ENCODE results near the gene CCDC184. TPM values are rescaled to one million over a fixed set of nuclear protein-coding genes. Genes with fewer than 3 reads are reported as not detected.

Gene CCDC184
- total RNA-seq, 1 experiment from 2014 or later = not detected

GRCh38 chr12:48182631-48183030, 813 bp upstream of the CCDC184 start:
- Histone ChIP-seq H3K4me2 (no peak overlapping the region), H3K79me2 (ENCODE audit: low read depth) (no peaks in the 10 kb centered on the region), H3K9me2 (ENCODE audit: insufficient read depth) (no peaks in the 10 kb centered on the region), H3K4me3 (no peak overlapping the region), H3F3A (ENCODE audit: insufficient read depth, low read depth) (no peaks in the 10 kb centered on the region), H4K20me1 (ENCODE audit: insufficient read depth) (no peaks in the 10 kb centered on the region), H2AFZ (no peak overlapping the region), H3K27ac (no peak overlapping the region), H3K4me1 (replicated peaks; ENCODE audit: insufficient read depth) (no peaks in the 10 kb centered on the region), H3K36me3 (ENCODE audit: low read depth) (no peaks in the 10 kb centered on the region), H3K9me3 (ENCODE audit: insufficient read depth, low read depth) (no peaks in the 10 kb centered on the region), H3K27me3 (ENCODE audit: insufficient read depth, low read depth) (peaks cover 20% of the 10 kb centered on the region)
- no TSS peak for BruUV-seq (replicated peaks)
- intact Hi-C loops (cut with micrococcal nuclease; ENCODE audit: unreplicated experiment) = loop anchor here (10.0 kb wide), 1 partner anchor 432 kb away; no protein-coding TSS in a partner anchor
- POLR2A ChIA-PET (ENCODE audit: unreplicated experiment) = no interaction called here
- CTCF ChIA-PET = no interaction called here
- TF ChIP-seq EZH2 (IDR thresholded peaks at IDR 0.05; ENCODE audit: low read depth) (no peak), CTCF (conservative IDR thresholded peaks at IDR 0.05) (no peak)
- no peak for DNase-seq

- H3K79me2 ChIP-seq (ENCODE audit: low read depth) = no peaks in the 10 kb centered on the region
- no peak overlapping the region for H3K4me3 ChIP-seq
- H2AFZ ChIP-seq = no peak overlapping the region
- no peaks in the 10 kb centered on the region for H3K4me1 ChIP-seq (replicated peaks; ENCODE audit: insufficient read depth)
- DNase-seq = no peak
- H3K36me3 ChIP-seq (ENCODE audit: low read depth) = no peaks in the 10 kb centered on the region
- H3K9me2 ChIP-seq (ENCODE audit: insufficient read depth) = no peaks in the 10 kb centered on the region
- no peaks in the 10 kb centered on the region for H3F3A ChIP-seq (ENCODE audit: insufficient read depth, low read depth)
- H3K4me2 ChIP-seq = no peak overlapping the region
- POLR2A ChIA-PET (ENCODE audit: unreplicated experiment) = no interaction called here
- no peak for TF ChIP-seq CTCF (conservative IDR thresholded peaks at IDR 0.05)
- no peak for TF ChIP-seq EZH2 (IDR thresholded peaks at IDR 0.05; ENCODE audit: low read depth)
- intact Hi-C loops (cut with micrococcal nuclease; ENCODE audit: unreplicated experiment) = loop anchor here (10.0 kb wide), 1 partner anchor 431 kb away; no protein-coding TSS in a partner anchor
- no peak overlapping the region for H3K27ac ChIP-seq
- CTCF ChIA-PET = no interaction called here
- no peaks in the 10 kb centered on the region for H3K9me3 ChIP-seq (ENCODE audit: insufficient read depth, low read depth)
- BruUV-seq (replicated peaks) = no TSS peak
- H3K27me3 ChIP-seq (ENCODE audit: insufficient read depth, low read depth) = peaks cover 16% of the 10 kb centered on the region; the same call in 1 of the 2 replicates
- H4K20me1 ChIP-seq (ENCODE audit: insufficient read depth) = no peaks in the 10 kb centered on the region
Observed at GRCh38 chr12:48183876-48184548, 568 bp downstream of the CCDC184 start.

GRCh38 chr12:48184549-48184922, 1.1 kb downstream of the CCDC184 start:
- no peak for DNase-seq
- H4K20me1 ChIP-seq (ENCODE audit: insufficient read depth) = no peaks in the 10 kb centered on the region
- H3K9me2 ChIP-seq (ENCODE audit: insufficient read depth) = no peaks in the 10 kb centered on the region
- H3K4me2 ChIP-seq = no peak overlapping the region
- no peaks in the 10 kb centered on the region for H3K36me3 ChIP-seq (ENCODE audit: low read depth)
- no peak overlapping the region for H2AFZ ChIP-seq
- TF ChIP-seq CTCF (conservative IDR thresholded peaks at IDR 0.05) (no peak), EZH2 (IDR thresholded peaks at IDR 0.05; ENCODE audit: low read depth) (no peak)
- H3K27ac ChIP-seq = no peak overlapping the region
- POLR2A ChIA-PET (ENCODE audit: unreplicated experiment) = no interaction called here
- no peaks in the 10 kb centered on the region for H3K9me3 ChIP-seq (ENCODE audit: insufficient read depth, low read depth)
- no peaks in the 10 kb centered on the region for H3K4me1 ChIP-seq (replicated peaks; ENCODE audit: insufficient read depth)
- peaks cover 11% of the 10 kb centered on the region; the same call in 1 of the 2 replicates for H3K27me3 ChIP-seq (ENCODE audit: insufficient read depth, low read depth)
- no TSS peak for BruUV-seq (replicated peaks)
- H3K4me3 ChIP-seq = no peak overlapping the region
- H3K79me2 ChIP-seq (ENCODE audit: low read depth) = no peaks in the 10 kb centered on the region
- CTCF ChIA-PET = no interaction called here
- no peaks in the 10 kb centered on the region for H3F3A ChIP-seq (ENCODE audit: insufficient read depth, low read depth)
- intact Hi-C loops (cut with micrococcal nuclease; ENCODE audit: unreplicated experiment) = loop anchor here (10.0 kb wide), 1 partner anchor 430 kb away; no protein-coding TSS in a partner anchor

All from PC-9 (cell line).